Measurements from ENCODE around the gene SCNN1A.

The SCNN1A gene

DNA sequence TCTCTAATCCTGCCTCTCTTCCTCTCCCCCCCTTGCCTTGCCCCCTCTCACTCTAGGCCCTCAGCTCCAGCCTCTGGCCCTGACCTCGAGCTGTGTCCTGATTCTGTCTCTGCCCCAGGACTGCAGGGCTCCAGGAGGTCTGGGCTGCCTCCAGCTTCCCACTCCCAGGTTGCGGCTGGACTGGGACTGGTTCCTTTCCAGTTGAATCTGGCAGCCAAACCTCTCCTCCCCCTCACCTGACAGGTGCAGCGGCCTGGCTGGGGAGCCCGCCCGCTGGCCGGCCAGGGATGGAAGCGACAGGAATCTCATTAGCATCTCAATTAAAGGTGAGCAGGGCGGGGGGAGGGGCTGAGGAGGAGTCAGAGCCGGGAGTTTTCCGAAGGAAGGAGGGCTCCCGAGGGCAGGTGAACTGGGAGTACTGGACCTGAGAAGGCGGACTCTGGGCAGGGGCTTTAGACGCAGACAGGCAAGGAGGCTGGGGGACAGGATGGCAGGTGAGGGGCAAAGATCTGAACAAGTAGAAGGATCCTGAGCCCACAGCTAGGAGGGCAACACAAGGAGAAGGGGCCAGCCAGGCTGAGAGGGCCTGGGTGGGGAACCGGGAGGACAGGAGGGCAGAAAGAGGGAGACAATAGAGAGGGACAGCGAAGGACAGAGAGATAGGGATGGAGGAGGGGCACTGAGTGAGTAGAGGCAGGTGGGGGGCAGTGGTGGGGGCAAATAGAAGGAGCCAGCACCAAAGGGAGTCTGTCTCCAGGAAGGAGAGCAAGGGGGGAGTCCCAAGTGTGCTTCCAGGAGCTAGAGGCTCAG lies at the start of gene SCNN1A:
Gene SCNN1A, minus strand, starts transcription at position 295 of the 810 bp plus-strand sequence. CDS start 780 bp downstream, outside the sequence.
- DNase-seq (ENCODE audit: low read depth, low spot score) = no peak
- H3K27ac ChIP-seq = peak within 1 kb of the TSS; percentile 99

DNA sequence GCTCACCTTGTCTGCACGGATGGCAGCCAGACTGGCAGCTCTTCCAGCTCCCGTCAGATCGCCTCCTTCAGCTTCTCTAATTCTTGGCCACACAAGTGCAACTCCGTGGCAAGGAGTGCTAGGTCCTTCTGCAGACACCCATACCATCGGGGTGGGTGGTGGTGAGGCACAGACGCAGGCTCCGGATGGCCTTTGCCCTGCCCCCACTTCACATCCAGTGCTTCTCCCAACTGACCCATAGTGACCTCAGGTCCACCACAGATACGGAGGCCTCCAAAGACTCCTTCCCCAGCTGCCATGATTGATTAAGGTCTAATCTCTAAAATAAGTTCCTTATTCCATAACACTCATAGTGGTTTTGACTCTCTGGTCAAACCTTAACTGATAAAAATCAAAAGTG lies 49.5 kb upstream of the SCNN1A start:
- no peak for DNase-seq (ENCODE audit: low read depth, low spot score)
- H3K27ac ChIP-seq = no peak overlapping the region

DNA sequence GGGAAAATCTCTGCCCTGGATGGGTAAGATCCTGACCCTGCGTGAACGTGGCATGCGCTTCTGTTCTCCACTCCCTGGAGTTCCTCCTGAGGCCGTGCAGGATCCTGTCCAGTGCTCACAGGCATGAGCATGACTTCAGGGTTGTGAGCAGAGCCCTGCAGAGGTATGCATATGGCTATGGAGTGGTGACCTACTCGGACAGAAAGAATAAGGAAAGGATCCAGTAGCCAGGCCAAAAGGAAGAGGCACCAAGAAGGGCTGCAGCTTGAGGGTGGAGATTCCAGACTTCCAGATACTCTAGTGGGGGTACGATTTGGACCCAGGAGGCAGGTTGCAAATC lies 48.6 kb upstream of the SCNN1A start:
- no peak for DNase-seq (ENCODE audit: low read depth, low spot score)
- no peak overlapping the region for H3K27ac ChIP-seq

DNA sequence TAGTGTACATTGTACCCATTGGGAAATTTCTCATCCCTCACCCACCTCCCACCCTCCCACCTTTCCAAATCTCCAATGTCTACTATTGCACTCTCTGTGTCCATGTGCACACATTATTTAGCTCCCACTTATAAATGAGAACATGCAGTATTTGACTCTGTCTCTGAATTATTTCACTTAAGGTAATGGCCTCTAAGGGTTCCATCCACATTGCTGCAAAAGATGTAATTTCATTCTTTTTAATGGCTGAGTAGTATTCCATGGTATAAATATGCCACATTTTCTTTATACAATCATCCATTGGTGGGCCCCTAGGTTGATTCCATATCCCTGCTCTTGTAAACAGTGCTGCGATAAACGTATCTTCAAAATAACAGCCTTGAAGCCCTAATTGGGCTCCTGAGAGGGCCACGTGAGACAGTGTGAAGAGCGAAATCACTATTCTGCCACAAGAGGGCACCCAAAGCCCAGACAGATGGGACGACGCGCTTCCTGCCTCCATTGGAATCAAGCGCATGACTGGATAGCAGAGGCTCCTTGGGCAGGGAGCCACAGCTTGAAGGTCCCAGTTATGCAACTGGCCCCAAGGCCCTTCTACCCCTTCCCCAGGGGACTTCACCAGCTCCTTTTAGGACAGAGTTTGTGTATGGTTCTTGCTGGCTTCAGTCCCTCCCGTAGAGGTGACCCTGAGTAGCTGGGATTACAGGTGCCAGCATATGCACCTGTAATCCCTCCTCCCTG lies 48.1 kb upstream of the SCNN1A start:
- no peak overlapping the region for H3K27ac ChIP-seq
- DNase-seq (ENCODE audit: low read depth, low spot score) = peak; percentile 45

DNA sequence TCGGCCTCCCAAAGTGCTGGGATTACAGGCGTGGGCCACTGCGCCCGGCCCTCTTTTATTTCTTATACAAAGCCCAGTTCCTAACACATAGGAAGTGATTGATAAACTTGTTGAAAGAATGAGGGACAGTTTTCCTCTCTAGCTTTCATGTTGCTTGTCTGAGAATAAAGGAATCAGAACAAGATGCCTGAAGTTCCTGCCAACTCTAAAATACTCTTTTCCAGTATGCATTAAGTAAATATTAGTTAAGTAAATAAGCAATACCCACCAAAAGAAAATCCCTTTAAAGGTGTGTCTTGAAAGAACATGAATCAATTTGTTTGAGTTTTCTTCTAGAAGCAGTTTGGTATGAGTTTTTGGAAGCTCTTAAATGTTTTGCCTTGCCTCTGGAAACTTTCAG lies 45.0 kb upstream of the SCNN1A start:
- no peak for DNase-seq (ENCODE audit: low read depth, low spot score)

DNA sequence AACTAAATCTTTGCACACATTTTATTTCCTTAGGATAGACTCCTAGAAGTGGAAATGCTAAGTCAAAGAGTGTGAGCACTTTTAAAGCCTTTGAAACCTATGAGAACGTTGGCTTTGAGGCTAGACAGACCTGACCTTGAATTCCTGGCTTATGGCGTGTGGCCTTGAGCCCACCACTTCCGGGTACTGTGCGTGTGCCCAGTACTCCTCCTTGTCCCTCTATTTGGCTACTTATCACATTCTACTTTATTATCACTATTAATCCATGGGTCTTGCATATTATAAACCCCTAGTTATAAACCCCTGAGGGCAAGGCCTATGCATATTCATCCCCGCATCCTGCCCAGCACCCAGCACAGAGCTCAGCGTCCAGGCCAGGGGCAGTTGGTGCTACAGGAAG lies 43.4 kb upstream of the SCNN1A start:
- H3K27ac ChIP-seq = no peak overlapping the region

More for the DNA sequence above, 45.0 kb upstream of the SCNN1A start:
- no peak overlapping the region for H3K27ac ChIP-seq

DNA sequence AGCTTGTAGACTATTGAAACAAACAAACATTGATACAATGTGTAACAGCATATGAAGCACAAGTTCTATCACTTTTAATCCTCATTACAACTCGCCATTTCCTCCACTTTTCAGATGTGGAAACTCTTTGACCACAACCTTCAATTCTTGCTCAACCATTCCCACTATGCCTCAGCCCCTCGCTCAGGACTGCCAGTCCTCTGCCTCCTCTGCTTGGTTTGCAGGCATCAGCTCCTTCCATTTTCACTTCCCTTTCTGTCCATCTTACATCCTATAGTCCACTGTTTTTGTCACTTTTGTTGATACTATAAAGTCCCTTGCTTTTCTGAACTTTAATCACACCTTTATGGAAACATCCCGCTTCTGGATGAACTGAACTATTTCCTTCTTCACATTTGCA lies 41.2 kb upstream of the SCNN1A start:
- DNase-seq (ENCODE audit: low read depth, low spot score) = no peak
- no peak overlapping the region for H3K27ac ChIP-seq

More for the DNA sequence above, 43.4 kb upstream of the SCNN1A start:
- DNase-seq (ENCODE audit: low read depth, low spot score) = no peak

DNA sequence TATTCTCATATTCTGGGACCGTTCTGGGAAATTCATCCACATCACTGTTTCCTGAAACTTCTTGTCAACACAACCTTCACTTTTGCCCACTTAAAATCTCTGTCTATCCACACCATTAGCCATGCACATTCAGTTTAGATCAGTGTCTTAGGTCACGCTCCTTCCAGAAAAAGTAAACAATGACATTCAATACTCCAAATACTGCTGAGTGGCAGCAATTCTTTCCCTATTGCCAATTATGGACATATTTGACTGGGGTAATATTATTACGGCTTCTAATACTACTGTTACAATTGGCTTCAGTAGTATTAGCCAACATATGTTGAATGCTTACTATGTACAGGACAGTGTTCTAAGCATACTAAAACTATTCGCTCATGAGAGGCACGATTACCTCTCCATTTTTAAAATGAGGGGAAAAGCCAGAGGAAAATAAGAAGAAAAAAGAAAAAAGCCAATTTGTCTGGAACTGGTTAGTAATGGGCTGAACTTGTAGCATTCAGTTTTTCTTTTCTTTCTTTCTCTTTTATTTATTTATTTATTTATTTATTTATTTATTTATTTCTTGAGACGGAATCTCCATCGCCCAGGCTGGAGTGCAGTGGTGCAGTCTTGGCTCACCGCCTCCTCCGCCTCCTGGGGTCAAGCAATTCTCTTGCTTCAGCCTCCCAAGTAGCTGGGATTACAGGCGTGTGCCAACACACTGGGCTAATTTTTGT lies 32.0 kb upstream of the SCNN1A start:
- no peak for DNase-seq (ENCODE audit: low read depth, low spot score)

DNA sequence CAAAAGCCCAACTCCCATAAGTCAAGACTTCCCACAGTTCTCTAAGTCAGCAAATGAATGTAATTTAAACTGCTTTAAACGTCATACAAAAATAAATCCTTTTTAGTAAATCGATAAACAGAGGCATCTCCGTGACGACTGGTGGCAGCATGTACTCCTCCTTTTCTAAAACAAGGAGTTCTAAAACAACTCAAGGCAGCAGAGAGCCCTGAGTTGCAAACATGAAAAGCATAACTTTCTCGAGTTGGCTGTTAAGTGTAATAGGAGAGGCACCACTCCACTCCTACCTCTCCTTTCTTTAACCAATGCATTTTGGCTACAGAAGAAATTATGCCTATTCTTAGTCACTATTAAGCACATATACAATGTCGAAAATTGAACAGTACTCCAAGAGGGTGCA lies 30.6 kb upstream of the SCNN1A start:
- no peak for DNase-seq (ENCODE audit: low read depth, low spot score)
- no peak overlapping the region for H3K27ac ChIP-seq

More for the DNA sequence above, 32.0 kb upstream of the SCNN1A start:
- no peak overlapping the region for H3K27ac ChIP-seq

DNA sequence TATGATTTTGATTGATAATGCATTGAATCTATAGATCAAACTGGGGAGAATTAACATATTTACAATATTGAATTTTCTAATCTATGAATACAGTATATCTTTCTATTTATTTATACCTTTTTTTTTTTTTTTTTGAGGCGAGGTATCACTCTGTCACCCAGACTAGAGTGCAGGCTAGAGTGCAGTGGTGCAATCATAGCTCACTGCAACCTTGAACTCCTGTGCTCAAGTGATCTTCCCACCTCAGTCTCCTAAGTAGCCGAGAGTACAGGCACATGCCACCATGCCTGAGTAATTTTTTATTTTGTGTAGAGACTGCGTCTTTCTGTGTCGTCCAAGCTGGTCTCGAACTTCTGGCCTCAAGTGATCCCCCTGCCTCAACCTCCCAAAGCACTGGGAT lies 29.0 kb upstream of the SCNN1A start:
- H3K27ac ChIP-seq = no peak overlapping the region
- DNase-seq (ENCODE audit: low read depth, low spot score) = no peak

DNA sequence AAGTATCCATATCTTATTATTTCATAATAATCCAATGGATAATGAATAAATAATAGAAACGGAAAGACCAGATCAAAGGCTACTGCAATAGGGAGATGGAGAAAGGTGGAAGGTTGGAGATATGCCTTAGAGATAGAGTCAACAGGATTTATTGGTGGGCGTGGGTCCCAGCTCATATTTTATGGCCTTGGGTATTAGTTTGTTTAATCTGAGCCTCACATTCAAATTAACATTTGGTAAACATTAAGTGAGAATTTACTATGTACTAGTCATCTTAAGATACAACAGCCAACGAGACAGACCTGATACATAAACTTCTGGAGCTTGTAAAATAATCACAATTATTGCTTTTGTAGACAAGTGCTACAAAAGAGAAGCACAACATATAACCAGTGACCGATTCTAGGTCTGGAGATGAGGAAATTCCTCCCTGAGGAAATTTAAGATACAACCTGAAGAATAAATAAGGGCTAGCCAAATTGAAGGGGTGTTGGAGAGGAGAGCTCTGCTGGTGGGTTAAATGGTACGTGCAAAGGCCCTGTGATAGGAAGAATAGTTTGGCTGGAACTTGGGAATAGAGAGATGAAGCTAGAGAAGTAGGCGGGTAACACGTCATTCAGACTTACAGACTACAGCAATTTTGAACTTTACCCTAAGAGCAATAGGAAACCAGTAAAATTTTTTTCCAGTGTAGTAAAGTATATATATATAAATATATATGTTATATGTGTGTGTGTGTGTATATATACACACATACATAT lies 24.7 kb upstream of the SCNN1A start:
- H3K27ac ChIP-seq = no peak overlapping the region
- no peak for DNase-seq (ENCODE audit: low read depth, low spot score)

DNA sequence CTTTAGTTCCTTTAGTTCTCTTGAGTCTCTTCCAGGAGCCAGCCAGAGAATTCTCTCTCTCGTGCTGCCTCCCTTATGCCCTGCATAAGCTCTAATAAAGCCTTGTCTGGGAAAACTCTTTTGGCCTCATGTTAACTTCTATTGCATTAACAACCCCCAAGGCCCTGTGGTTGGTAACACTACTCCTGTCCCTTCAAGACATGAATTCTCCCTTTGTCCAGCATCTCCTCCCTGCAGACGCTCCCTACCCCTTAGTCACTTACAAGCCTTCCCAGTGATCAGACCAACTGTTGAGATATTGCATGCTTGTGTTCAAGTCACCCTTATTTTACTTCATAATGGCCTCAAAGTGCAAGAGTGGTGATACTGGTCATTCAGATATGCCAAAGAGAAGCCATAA lies 20.7 kb upstream of the SCNN1A start:
- H3K27ac ChIP-seq = no peak overlapping the region
- DNase-seq (ENCODE audit: low read depth, low spot score) = no peak

DNA sequence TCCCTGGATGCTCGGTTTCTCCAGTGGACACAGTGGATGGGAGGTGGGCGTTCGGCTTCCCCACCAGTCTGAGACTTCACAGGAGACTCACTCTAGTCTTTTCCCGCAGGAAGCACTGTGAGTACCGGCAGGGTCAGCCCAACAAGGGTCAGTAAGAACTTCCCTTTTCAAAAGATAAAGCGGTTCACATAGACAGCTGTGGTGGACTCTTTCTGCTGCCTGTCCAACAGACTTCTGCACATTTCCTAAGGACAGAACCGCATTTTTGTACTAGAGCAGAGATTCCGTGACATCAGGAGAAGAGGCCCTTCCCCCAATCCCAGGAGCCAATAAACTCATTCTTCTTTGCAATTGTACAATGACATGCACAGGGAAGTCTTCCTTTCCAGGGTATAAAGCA lies 19.0 kb upstream of the SCNN1A start:
- DNase-seq (ENCODE audit: low read depth, low spot score) = no peak

DNA sequence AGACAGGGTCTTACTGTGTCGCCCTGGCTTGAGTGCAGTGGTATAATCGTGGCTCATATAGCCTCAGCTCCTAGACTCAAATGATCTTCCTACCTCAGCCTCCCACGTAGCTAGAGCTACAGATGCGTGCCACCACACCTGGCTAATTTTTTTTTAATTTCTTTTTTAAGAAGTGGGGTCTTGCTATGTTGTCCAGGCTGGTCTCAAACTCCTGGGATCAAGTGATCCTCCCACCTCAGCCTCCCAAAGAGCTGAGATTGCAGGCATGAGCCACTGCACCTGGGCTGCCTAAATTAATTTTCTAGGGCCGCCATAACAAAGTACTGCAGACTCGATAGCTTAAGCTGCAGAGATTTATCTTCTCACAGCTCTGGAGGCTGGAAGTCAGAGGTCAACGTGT lies 17.7 kb upstream of the SCNN1A start:
- peak overlapping the region; percentile 65 for H3K27ac ChIP-seq
- DNase-seq (ENCODE audit: low read depth, low spot score) = no peak

More for the DNA sequence above, 19.0 kb upstream of the SCNN1A start:
- H3K27ac ChIP-seq = no peak overlapping the region

DNA sequence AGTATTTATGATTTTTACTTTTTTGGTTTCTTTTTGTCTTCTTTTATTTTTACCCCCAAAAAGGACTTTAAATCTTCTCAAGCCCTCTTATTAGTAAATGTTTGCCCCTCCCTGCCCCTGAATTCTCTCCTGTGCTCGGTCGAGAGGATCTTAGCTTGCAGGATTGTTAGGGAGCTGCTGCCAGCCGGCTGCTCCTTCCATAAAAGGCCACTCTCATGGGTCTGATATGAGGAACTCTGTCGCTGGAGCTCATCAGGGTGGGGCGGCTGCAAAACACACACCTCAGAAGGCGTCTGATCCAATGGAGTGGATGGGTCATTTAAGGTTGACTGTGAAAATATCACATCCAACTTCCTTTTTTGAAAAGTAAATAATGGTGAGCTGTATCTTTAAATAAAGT lies 17.1 kb upstream of the SCNN1A start:
- no peak for DNase-seq (ENCODE audit: low read depth, low spot score)
- peak overlapping the region; percentile 65 for H3K27ac ChIP-seq

DNA sequence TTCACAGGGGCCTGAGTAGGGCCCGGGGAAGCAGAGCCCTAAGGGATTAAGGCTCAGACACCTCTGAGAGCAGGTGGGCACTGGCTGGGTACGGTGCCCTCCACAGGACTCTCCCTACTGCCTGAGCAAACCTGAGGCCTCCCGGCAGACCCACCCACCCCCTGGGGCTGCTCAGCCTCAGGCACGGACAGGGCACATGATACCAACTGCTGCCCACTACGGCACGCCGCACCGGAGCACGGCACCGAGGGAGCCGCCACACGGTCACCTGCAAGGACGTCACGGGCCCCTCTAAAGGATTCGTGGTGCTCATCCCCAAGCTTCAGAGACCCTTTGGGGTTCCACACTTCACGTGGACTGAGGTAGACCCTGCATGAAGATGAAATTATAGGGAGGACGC lies 15.7 kb upstream of the SCNN1A start:
- H3K27ac ChIP-seq = no peak overlapping the region
- no peak for DNase-seq (ENCODE audit: low read depth, low spot score)

DNA sequence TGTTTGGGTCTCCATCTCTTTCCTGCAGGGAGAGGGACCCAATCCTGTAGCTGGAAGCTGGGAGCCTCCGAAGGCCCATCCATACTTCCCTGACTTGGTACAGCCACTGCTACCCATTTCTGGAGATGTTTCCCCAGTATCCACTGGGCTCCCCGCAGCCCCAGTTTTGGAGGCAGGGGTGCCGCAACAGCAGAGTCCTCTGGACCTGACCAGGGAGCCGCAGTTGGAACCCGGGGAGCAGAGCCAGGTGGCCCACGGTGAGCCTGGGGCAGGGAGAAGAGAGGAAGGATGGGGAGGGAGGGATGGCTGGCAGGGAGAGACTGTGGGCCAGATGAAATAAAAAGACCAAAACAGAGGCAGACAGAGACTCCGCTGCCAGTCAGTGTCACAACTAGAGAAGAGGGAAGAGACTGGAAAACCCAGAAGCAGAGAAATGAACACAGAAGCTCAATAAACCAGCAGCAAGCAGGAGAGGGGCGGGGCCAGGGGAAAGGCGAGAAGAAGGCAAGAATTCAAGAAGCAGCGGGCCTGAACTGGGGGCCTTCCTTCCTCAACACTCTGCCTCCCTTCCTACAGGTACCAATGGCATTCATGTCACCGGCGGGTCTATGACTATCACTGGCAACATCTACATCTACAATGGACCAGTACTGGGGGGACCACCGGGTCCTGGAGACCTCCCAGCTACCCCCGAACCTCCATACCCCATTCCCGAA lies 14.9 kb upstream of the SCNN1A start:
- no peak for DNase-seq (ENCODE audit: low read depth, low spot score)
- no peak overlapping the region for H3K27ac ChIP-seq

DNA sequence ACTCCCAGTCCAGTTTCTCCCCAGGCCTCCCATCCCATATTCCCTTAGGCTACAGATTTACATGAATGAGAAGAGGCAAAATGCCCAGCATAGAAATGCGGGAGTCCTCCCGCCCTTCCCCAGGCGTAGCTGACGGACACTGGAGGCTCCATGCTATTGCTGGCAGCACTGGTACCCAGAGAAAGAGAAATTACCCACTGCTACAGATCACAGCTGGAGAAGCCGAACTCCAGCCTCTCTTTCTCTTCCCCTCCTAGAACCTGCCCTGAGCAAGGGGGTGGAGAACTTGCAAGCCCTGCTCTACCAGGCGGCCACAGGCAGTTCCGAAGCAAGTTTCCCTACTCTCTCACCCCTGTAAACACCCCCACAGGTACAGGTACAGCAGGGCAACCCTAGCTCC lies 12.2 kb upstream of the SCNN1A start:
- H3K27ac ChIP-seq = no peak overlapping the region
- DNase-seq (ENCODE audit: low read depth, low spot score) = no peak

DNA sequence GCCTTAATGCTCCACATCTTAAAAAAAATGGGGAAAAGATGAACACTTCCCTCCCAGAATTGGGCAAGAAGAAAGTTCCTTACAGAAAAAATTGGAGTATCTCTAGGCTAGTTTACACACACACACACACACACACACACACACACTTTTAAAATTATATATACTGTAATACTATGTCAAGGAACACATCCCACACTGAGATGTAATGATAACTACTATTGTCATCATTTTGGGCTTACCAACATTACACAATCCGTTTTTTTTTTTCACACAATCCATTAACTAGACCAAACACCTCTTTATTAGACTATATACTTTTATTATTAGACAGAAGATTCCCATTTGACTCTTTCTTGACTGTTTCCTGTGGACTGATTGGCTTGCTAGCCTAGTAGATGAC lies 11.1 kb upstream of the SCNN1A start:
- DNase-seq (ENCODE audit: low read depth, low spot score) = no peak
- no peak overlapping the region for H3K27ac ChIP-seq

DNA sequence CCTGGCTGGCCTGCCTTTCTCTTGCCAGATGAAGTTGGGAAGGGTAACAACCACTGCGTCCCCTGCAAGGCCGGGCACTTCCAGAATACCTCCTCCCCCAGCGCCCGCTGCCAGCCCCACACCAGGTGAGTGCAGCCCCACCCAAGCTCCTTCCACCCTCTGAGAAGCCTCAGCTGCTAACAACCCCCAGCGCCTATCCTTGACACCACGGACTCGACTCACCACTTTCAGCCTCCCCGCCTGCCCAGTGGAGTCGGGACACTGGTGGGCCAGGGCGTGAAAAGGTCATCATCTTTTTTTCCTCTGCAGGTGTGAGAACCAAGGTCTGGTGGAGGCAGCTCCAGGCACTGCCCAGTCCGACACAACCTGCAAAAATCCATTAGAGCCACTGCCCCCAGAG lies 10.7 kb upstream of the SCNN1A start:
- no peak for DNase-seq (ENCODE audit: low read depth, low spot score)
- H3K27ac ChIP-seq = no peak overlapping the region
